K562 (cell line): ENCODE results near the gene MDFIC. TPM values are rescaled to one million over a fixed set of nuclear protein-coding genes. Genes with fewer than 3 reads are reported as not detected.

Experiments
- ATAC-seq: fragments of 200-7000 bp; cut with Tn5 transposase; 3 replicates; pipeline ENCODE4 v1.9.1; 2020; ENCODE audit warnings: moderate library complexity
- BruUV-seq: library from RNA; stranded (reverse); fragments of 400-500 nt; replicated peaks from 2 replicates; lab custom pipeline; 2021; lab: Mats Ljungman, UMichigan
- CTCF ChIA-PET: fragments of 300-600 bp; formaldehyde crosslinking; extraction: SDS; loops from one replicate; lab custom pipeline; 2021; ENCODE audit warnings: low intra/inter-chr PET ratio; lab: Yijun Ruan, JAX
- POLR2A ChIA-PET: fragments of 300-600, 350-650 bp; sonication (Branson Sonifier 250); formaldehyde crosslinking; extraction: SDS; loops from one replicate; lab custom pipeline; 2021; ENCODE audit warnings: antibody characterized with exemption, inconsistent platforms; lab: Yijun Ruan, JAX
- DNase-seq, 4 experiments: peaks; one replicate each; pipeline versions ENCODE4 v3.0.0 to v3.0.0-alpha.2; 2011 to 2018; ENCODE audit warnings: low spot score in 3 of 4, mixed read lengths in 3 of 4; ENCODE audit errors: extremely low read depth in 1 of 4
- FAIRE-seq: peaks from 2 replicates; lab custom pipeline; 2011; peaks lifted over from hg19 to GRCh38; lab: Jason Lieb, UNC
- H2AFZ ChIP-seq: 2 replicates; pipeline ENCODE4 v1.6.0; 2011; ENCODE audit warnings: low read depth, low read length, control low read depth, inconsistent platforms
- H3K27ac ChIP-seq: fragments of 200-600 bp; 3 replicates; pipeline ENCODE4 v1.8.0; 2011; ENCODE audit warnings: low read depth, mild to moderate bottlenecking, control low read depth, inconsistent platforms, low read length, moderate library complexity, mixed read lengths; ENCODE audit errors: extremely low read depth
- H3K27me3 ChIP-seq, 2 experiments: fragments of 300-600 bp in 1 of 2; 2 replicates in 1 of 2; 3 replicates in 1 of 2; pipeline versions ENCODE4 v1.6.0 to v1.8.0; 2011; ENCODE audit warnings: inconsistent platforms in 2 of 2, low read length in 2 of 2, mild to moderate bottlenecking in 1 of 2, mixed read lengths in 1 of 2, moderate library complexity in 1 of 2; ENCODE audit not compliant: control insufficient read depth in 2 of 2, insufficient read depth in 2 of 2
- H3K36me3 ChIP-seq: fragments of 300-600 bp; 3 replicates; pipeline ENCODE4 v1.8.0; 2011; ENCODE audit warnings: mild to moderate bottlenecking, low read length, inconsistent platforms; ENCODE audit not compliant: control insufficient read depth, insufficient read depth
- H3K4me1 ChIP-seq, 2 experiments: fragments of 200-600 bp in 1 of 2; replicated peaks in 1 of 2; 2 replicates in 1 of 2; 3 replicates in 1 of 2; pipeline versions ENCODE4 v1.5.1 to v1.8.0; 2011; ENCODE audit warnings: inconsistent platforms in 2 of 2, low read length in 2 of 2, mild to moderate bottlenecking in 1 of 2, mixed read lengths in 1 of 2, moderate library complexity in 1 of 2; ENCODE audit not compliant: control insufficient read depth in 2 of 2, insufficient read depth in 2 of 2
- H3K4me2 ChIP-seq: 2 replicates; pipeline ENCODE4 v1.6.1; 2011; ENCODE audit warnings: low read length, control low read depth, inconsistent platforms, mixed read lengths; ENCODE audit not compliant: insufficient read depth
- H3K4me3 ChIP-seq: fragments of 200-600 bp; sonication (generic), shearing (Covaris generic); 2 replicates; pipeline ENCODE4 v1.5.1; 2016; ENCODE audit warnings: control low read depth, inconsistent platforms
- H3K79me2 ChIP-seq: fragments of 200-600 bp; 3 replicates; pipeline ENCODE4 v1.8.0; 2011; ENCODE audit warnings: low read length, inconsistent platforms; ENCODE audit not compliant: control insufficient read depth, insufficient read depth
- H3K9ac ChIP-seq, 2 experiments: 2 replicates each; pipeline versions ENCODE4 v1.6.0 to v1.6.1; 2011; ENCODE audit warnings: low read depth in 2 of 2, low read length in 2 of 2, control low read depth in 1 of 2, inconsistent platforms in 1 of 2, mild to moderate bottlenecking in 1 of 2, mixed read lengths in 1 of 2; ENCODE audit not compliant: insufficient read depth in 1 of 2
- H3K9me1 ChIP-seq: one replicate; pipeline ENCODE4 v1.6.0; 2011; ENCODE audit warnings: inconsistent platforms, mild to moderate bottlenecking, low read length, moderate library complexity; ENCODE audit not compliant: control insufficient read depth, insufficient read depth
- H3K9me3 ChIP-seq: replicated peaks from 2 replicates; pipeline ENCODE4 v1.5.1; 2011; ENCODE audit warnings: low read depth, low read length, inconsistent platforms; ENCODE audit not compliant: control insufficient read depth, insufficient read depth
- H4K20me1 ChIP-seq: replicated peaks from 2 replicates; pipeline ENCODE4 v1.6.1; 2011; ENCODE audit warnings: low read length, inconsistent platforms, mixed read lengths; ENCODE audit not compliant: control insufficient read depth, insufficient read depth
- CSDE1 ChIP-seq, 2 experiments: fragments of 450-650 bp; IDR thresholded peaks; 2 replicates each; pipeline ENCODE4 v1.6.1; 2016; ENCODE audit warnings: mild to moderate bottlenecking in 1 of 2
- FOXA3 ChIP-seq, 2 experiments: fragments of 450-650 bp in 1 of 2; sonication (generic) in 1 of 2; formaldehyde crosslinking; IDR thresholded peaks in 1 of 2; conservative IDR thresholded peaks in 1 of 2; 2 replicates each; pipeline versions ENCODE4 v1.4.0 to v1.8.0; 2020 to 2022; ENCODE audit warnings: mild to moderate bottlenecking in 2 of 2, missing genetic modification reagents in 1 of 2
- HDAC8 ChIP-seq: fragments of 450-650 bp; IDR thresholded peaks from 2 replicates; pipeline ENCODE4 v1.6.1; 2016; ENCODE audit warnings: mild to moderate bottlenecking, missing genetic modification characterization, moderate library complexity, missing compliant biosample characterization
- POLR2G ChIP-seq: fragments of 200-400 bp; formaldehyde crosslinking; IDR thresholded peaks from 2 replicates; pipeline ENCODE4 v1.6.1; 2017; ENCODE audit warnings: low read depth, mild to moderate bottlenecking, antibody characterized with exemption, low read length, moderate library complexity
- SAFB ChIP-seq: fragments of 200-400 bp; formaldehyde crosslinking; IDR thresholded peaks from 2 replicates; pipeline ENCODE4 v1.6.1; 2017; ENCODE audit warnings: low read depth, low read length, borderline replicate concordance
- SAFB2 ChIP-seq: fragments of 200-400 bp; formaldehyde crosslinking; IDR thresholded peaks from 2 replicates; pipeline ENCODE4 v1.6.1; 2018; ENCODE audit warnings: borderline replicate concordance, low read length, low read depth, moderate library complexity; ENCODE audit not compliant: severe bottlenecking
- SMARCB1 ChIP-seq: IDR thresholded peaks from 2 replicates; pipeline ENCODE4 v1.6.1; 2011; ENCODE audit warnings: improper control_type of control experiment, low read depth; ENCODE audit not compliant: insufficient read length
- TAF1 ChIP-seq: IDR thresholded peaks from 2 replicates; pipeline ENCODE4 v1.6.1; 2011; ENCODE audit warnings: mild to moderate bottlenecking, low read length, moderate library complexity; ENCODE audit not compliant: insufficient read depth, control insufficient read depth, severe bottlenecking; ENCODE audit errors: extremely low read depth
- WGBS: fragments of 100-300 bp; shearing (Covaris generic); methylation state at CpG from one replicate; pipeline ENCODE4 v1.1.6; 2016; ENCODE audit warnings: low coverage, mixed read lengths; ENCODE audit not compliant: insufficient coverage; ENCODE audit errors: missing lambda C conversion rate; 5-methylcytosine and 5-hydroxymethylcytosine counted together
- in situ Hi-C: fragments of 300-500 bp; cut with MboI; formaldehyde crosslinking; loops from 4 replicates; pipeline ENCODE4 v1.15.0; 2018; ENCODE audit warnings: inconsistent platforms, mixed read lengths
- intact Hi-C: fragments of 100-400 bp; cut with micrococcal nuclease; formaldehyde crosslinking; loops from 2 replicates; pipeline ENCODE4 v1.14.2; 2022
- polyA plus RNA-seq, 8 experiments: library from polyadenylated mRNA; depleted of rRNA in 4 of 8; stranded (reverse) in 5 of 8; unstranded in 3 of 8; fragments of >200 nt; fragmentation: Nextera tagmentation in 2 of 8; fragmentation: Illumina TruSeq in 1 of 8; extraction: Ambion mirVana in 2 of 8; extraction: Trizol in 1 of 8; gene quantifications; 2 replicates each; pipeline versions ENCODE4 v1.2.1 to v1.2.3, GENCODE V29; 2011 to 2014; ENCODE audit warnings: inconsistent platforms in 1 of 8, missing spikeins in 1 of 8
- total RNA-seq, 7 experiments: library from RNA; depleted of rRNA in 6 of 7; stranded (reverse); fragments of >200 nt in 6 of 7; fragmentation: Illumina TruSeq in 2 of 7; extraction: Trizol in 2 of 7; gene quantifications; 2 replicates each; pipeline versions ENCODE4 v1.2.1 to v1.2.3, GENCODE V29; 2011 to 2021; ENCODE audit warnings: low replicate concordance in 1 of 7
- TF ChIP-seq, protein P1 (sequence below): sonication (generic); formaldehyde crosslinking; IDR thresholded peaks from 2 replicates; pipeline ENCODE4 v1.8.1; 2023; ENCODE audit warnings: mild to moderate bottlenecking, missing genetic modification reagents
- TF ChIP-seq, protein P2 (sequence below): fragments of 450-650 bp; IDR thresholded peaks from 2 replicates; pipeline ENCODE4 v1.6.1; 2016; ENCODE audit warnings: mild to moderate bottlenecking

Gene MDFIC
- total and polyA plus RNA-seq, 9 of the 15 experiments (the other 6 are each of a cell fraction or from before 2014, with no cell fraction given): 0.13 to 0.24 TPM; not detected in 7

DNA sequence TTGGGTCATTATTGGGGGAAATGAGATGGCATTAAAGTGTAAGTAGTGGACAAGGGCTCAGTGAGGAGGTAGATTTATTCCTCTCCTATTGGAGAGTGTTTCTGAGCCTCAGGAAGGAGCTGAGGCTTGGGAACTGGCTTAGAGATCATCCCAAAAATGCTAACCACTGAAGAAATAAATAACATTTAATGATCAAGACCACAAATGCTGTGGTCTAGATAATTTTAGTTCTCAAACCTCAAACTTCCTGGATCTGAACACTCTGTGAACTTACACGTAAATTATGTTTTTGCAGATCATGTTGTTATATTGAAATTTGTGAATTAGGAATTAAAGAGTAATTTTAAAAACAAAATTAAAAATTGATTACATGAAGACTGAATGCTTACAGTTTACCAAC is 27.3 kb downstream of the MDFIC start (continued):
- TF ChIP-seq POLR2G: no peak
- no peak for TF ChIP-seq FOXA3 (CRISPR knock-in tag; conservative IDR thresholded peaks at IDR 0.05 in 1 of 2, IDR thresholded peaks at IDR 0.05 in 1 of 2)

- no peak overlapping the region for H2AFZ ChIP-seq
- H3K4me1 ChIP-seq: no peaks in the 10 kb centered on the region
- POLR2A ChIA-PET: no interaction called here
- H3K4me2 ChIP-seq: no peak overlapping the region
- no peaks in the 10 kb centered on the region for H3K9me3 ChIP-seq
- no peaks in the 10 kb centered on the region for H3K79me2 ChIP-seq
- DNase-seq: no peak
- FAIRE-seq: no peak
- no peaks in the 10 kb centered on the region for H3K27me3 ChIP-seq
- TF ChIP-seq CSDE1 (IDR thresholded peaks at IDR 0.05) (no peak), SAFB (no peak)
- CTCF ChIA-PET: no interaction called here
- ATAC-seq: no peak
- no peak overlapping the region for H3K27ac ChIP-seq
- intact Hi-C loops (no loop called here), in situ Hi-C loops (no loop called here)
- WGBS: 0% methylated on average over 3 of the region's 3 CpGs
- no peak overlapping the region for H3K4me3 ChIP-seq
- no TSS peak for BruUV-seq
- no peaks in the 10 kb centered on the region for H3K9me1 ChIP-seq
- no peaks in the 10 kb centered on the region for H4K20me1 ChIP-seq
- no peak overlapping the region for H3K9ac ChIP-seq
- H3K36me3 ChIP-seq: no peaks in the 10 kb centered on the region
Measured at GRCh38 chr7:114952296-114952695, 30.4 kb downstream of the MDFIC start.

- Histone ChIP-seq H3K79me2 (no peaks in the 10 kb centered on the region), H3K27me3 (no peaks in the 10 kb centered on the region), H4K20me1 (no peaks in the 10 kb centered on the region), H3K9me3 (no peaks in the 10 kb centered on the region), H3K9ac (no peak overlapping the region), H3K4me3 (no peak overlapping the region), H3K4me1 (no peaks in the 10 kb centered on the region), H3K27ac (no peak overlapping the region), H2AFZ (no peak overlapping the region), H3K36me3 (no peaks in the 10 kb centered on the region), H3K4me2 (no peak overlapping the region), H3K9me1 (no peaks in the 10 kb centered on the region)
- FAIRE-seq (no peak), ATAC-seq (no peak), DNase-seq (no peak)
- intact Hi-C loops (no loop called here), in situ Hi-C loops (no loop called here)
- 0% methylated on average over 2 of the region's 2 CpGs for WGBS
- ChIA-PET POLR2A (no interaction called here), CTCF (no interaction called here)
- no TSS peak for BruUV-seq
- no peak for TF ChIP-seq SMARCB1
- TF ChIP-seq SAFB2: no peak
- no peak for TF ChIP-seq TAF1
- no peak for TF ChIP-seq HDAC8 (tag)
- TF ChIP-seq, protein P1, sequence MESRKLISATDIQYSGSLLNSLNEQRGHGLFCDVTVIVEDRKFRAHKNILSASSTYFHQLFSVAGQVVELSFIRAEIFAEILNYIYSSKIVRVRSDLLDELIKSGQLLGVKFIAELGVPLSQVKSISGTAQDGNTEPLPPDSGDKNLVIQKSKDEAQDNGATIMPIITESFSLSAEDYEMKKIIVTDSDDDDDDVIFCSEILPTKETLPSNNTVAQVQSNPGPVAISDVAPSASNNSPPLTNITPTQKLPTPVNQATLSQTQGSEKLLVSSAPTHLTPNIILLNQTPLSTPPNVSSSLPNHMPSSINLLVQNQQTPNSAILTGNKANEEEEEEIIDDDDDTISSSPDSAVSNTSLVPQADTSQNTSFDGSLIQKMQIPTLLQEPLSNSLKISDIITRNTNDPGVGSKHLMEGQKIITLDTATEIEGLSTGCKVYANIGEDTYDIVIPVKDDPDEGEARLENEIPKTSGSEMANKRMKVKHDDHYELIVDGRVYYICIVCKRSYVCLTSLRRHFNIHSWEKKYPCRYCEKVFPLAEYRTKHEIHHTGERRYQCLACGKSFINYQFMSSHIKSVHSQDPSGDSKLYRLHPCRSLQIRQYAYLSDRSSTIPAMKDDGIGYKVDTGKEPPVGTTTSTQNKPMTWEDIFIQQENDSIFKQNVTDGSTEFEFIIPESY (CRISPR knock-in tag): no peak
- TF ChIP-seq, protein P2, sequence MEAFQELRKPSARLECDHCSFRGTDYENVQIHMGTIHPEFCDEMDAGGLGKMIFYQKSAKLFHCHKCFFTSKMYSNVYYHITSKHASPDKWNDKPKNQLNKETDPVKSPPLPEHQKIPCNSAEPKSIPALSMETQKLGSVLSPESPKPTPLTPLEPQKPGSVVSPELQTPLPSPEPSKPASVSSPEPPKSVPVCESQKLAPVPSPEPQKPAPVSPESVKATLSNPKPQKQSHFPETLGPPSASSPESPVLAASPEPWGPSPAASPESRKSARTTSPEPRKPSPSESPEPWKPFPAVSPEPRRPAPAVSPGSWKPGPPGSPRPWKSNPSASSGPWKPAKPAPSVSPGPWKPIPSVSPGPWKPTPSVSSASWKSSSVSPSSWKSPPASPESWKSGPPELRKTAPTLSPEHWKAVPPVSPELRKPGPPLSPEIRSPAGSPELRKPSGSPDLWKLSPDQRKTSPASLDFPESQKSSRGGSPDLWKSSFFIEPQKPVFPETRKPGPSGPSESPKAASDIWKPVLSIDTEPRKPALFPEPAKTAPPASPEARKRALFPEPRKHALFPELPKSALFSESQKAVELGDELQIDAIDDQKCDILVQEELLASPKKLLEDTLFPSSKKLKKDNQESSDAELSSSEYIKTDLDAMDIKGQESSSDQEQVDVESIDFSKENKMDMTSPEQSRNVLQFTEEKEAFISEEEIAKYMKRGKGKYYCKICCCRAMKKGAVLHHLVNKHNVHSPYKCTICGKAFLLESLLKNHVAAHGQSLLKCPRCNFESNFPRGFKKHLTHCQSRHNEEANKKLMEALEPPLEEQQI: no peak
Measured at GRCh38 chr7:114953724-114954123, 31.8 kb downstream of the MDFIC start.
